Prostate gland (tissue), 2 donors: ENCODE results near the gene CCDC91. TPM values are rescaled to one million over a fixed set of nuclear protein-coding genes. Genes with fewer than 3 reads are reported as not detected.

Experiments used
- DNase-seq: peaks from one replicate; pipeline ENCODE4 v3.0.0-alpha.2; 2019; ENCODE audit warnings: low spot score
- H3K27ac ChIP-seq, 2 donors: fragments of 200-600 bp; sonication (generic); 2 replicates each; pipeline ENCODE4 v1.5.1; 2017 to 2019
- H3K27me3 ChIP-seq: fragments of 200-600 bp; sonication (generic); replicated peaks from 2 replicates; pipeline ENCODE4 v1.5.1; 2019; ENCODE audit not compliant: insufficient read depth
- H3K36me3 ChIP-seq, 2 donors: fragments of 200-600 bp; sonication (generic); 1 replicate in 1 of 2; 2 replicates in 1 of 2; pipeline versions ENCODE4 v1.5.1 to v1.8.1; 2017 to 2019
- H3K4me1 ChIP-seq: fragments of 200-600 bp; sonication (generic); replicated peaks from 2 replicates; pipeline ENCODE4 v1.5.1; 2019
- H3K4me3 ChIP-seq, 2 donors: fragments of 200-600 bp; sonication (generic); 2 replicates each; pipeline ENCODE4 v1.5.1; 2017 to 2019
- H3K9me3 ChIP-seq: fragments of 200-600 bp; sonication (generic); 2 replicates; pipeline ENCODE4 v1.5.1; 2017
- POLR2A ChIP-seq: fragments of 450-650 bp; IDR thresholded peaks from one replicate; pipeline ENCODE4 v1.6.1; 2016; ENCODE audit warnings: antibody characterized with exemption, mild to moderate bottlenecking
- POLR2AphosphoS5 ChIP-seq: sonication (generic); formaldehyde crosslinking; IDR thresholded peaks from one replicate; pipeline ENCODE4 v1.6.1; 2017; ENCODE audit warnings: antibody characterized with exemption
- WGBS: methylation state at CpG from one replicate; pipeline ENCODE4 v1.1.5; 2018; 5-methylcytosine and 5-hydroxymethylcytosine counted together
- intact Hi-C: fragments of 100-400 bp; cut with DNase I; formaldehyde crosslinking; loops from one replicate; pipeline ENCODE4 v1.14.2; 2022
- total RNA-seq, 2 donors: library from RNA; depleted of rRNA; stranded (reverse); fragments of >200 nt; gene quantifications; one replicate each; pipeline ENCODE4 v1.1.0, GENCODE V29; 2016
- TF ChIP-seq, protein P1 (sequence below), 4 experiments: fragments of 200-600 bp in 2 of 4; fragments of 450-650 bp in 2 of 4; sonication (generic) in 2 of 4; IDR thresholded peaks; 1 replicate in 3 of 4; 2 replicates in 1 of 4; pipeline ENCODE4 v1.5.1; 2016 to 2019; ENCODE audit warnings: antibody characterized with exemption in 4 of 4, mild to moderate bottlenecking in 2 of 4, moderate library complexity in 2 of 4

The CCDC91 gene, protein sequence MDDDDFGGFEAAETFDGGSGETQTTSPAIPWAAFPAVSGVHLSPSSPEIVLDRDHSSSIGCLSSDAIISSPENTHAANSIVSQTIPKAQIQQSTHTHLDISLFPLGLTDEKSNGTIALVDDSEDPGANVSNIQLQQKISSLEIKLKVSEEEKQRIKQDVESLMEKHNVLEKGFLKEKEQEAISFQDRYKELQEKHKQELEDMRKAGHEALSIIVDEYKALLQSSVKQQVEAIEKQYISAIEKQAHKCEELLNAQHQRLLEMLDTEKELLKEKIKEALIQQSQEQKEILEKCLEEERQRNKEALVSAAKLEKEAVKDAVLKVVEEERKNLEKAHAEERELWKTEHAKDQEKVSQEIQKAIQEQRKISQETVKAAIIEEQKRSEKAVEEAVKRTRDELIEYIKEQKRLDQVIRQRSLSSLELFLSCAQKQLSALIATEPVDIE
- total RNA-seq = 10 to 100 TPM; 25.3 to 42.4 TPM

DNA sequence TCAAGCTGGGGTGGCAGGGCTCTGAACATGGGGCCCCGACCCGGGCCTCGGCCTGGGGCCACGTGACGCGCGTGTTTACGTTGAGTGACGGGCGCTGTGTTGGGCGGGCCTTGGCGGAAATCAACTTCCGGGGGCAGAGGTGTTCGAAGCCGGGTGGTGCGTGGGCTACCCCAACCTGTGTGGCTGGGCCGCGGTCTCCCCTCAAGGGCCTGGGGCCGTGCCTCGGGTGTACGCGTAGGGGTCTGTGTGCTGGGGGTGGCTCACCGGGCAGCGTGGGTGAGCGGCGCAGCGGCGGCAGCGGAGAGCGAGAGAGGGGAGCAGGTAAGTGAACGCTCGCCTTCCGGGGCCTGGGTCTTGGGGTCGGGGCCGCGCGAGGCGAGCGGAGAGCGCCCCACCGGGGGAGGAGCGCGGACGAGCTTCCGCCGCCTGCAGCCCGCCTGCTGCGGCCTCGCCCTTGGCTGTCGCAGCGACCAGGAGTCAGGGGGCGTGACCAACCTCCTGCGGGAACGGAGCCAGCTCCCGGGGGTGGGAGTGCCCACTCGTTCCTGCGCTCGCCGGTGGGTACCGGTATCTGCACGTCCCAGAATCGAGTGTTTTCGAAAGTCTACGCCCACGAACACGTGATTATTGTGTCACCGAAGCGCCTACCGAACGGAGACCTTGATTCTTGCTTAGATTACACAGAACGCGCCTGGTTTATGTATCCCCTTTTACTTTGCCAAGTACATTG, at the start of gene CCDC91:
TSS of gene CCDC91 (plus strand) at position 136 of the 730 bp plus-strand sequence. CDS start 66,760 bp downstream, outside the sequence.
- H3K27ac ChIP-seq = peak within 1 kb of the TSS; percentile 95 to 96
- TF ChIP-seq POLR2AphosphoS5 (peak; percentile 66), POLR2A (peak; percentile 42)
- TF ChIP-seq, protein P1, sequence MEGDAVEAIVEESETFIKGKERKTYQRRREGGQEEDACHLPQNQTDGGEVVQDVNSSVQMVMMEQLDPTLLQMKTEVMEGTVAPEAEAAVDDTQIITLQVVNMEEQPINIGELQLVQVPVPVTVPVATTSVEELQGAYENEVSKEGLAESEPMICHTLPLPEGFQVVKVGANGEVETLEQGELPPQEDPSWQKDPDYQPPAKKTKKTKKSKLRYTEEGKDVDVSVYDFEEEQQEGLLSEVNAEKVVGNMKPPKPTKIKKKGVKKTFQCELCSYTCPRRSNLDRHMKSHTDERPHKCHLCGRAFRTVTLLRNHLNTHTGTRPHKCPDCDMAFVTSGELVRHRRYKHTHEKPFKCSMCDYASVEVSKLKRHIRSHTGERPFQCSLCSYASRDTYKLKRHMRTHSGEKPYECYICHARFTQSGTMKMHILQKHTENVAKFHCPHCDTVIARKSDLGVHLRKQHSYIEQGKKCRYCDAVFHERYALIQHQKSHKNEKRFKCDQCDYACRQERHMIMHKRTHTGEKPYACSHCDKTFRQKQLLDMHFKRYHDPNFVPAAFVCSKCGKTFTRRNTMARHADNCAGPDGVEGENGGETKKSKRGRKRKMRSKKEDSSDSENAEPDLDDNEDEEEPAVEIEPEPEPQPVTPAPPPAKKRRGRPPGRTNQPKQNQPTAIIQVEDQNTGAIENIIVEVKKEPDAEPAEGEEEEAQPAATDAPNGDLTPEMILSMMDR (IDR thresholded peaks at IDR 0.05) = peak in 2 of 4 experiments; percentile 13 to 22

DNA sequence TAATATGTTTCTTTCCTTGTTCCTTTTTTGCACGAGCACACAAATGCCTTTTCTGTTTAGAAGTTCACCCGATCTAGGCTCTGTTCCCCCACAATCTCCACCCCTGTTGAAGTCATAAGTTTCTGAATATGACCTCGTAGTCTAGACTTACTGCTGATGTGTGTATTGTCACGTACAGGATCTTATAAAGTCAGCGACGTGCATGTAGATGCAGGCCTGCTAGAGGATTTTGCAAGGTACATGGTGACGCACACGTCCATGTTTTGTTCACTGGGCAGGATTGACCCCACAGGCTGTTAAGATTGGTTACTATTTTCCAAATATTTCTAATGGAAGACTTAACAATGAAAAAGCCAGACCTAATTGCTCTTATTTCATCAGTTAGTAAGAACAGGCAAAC, 46.2 kb upstream of the CCDC91 start:
- no peaks in the 10 kb centered on the region for H3K27me3 ChIP-seq
- no peak for DNase-seq
- H3K4me3 ChIP-seq = no peak overlapping the region
- no peak for TF ChIP-seq POLR2AphosphoS5
- TF ChIP-seq POLR2A = no peak
- TF ChIP-seq, protein P1 (IDR thresholded peaks at IDR 0.05) = no peak
- H3K9me3 ChIP-seq = no peaks in the 10 kb centered on the region
- H3K4me1 ChIP-seq = no peaks in the 10 kb centered on the region
- 68% methylated on average over 8 of the region's 8 CpGs for WGBS
- H3K27ac ChIP-seq = no peak overlapping the region
- no peaks in the 10 kb centered on the region for H3K36me3 ChIP-seq
- intact Hi-C loops = no loop called here

More for the DNA sequence above, at the start of gene CCDC91:
- intact Hi-C loops = loop anchor here (5.0 kb wide), 1 partner anchor 37 kb away; no protein-coding TSS in a partner anchor
- no peaks in the 10 kb centered on the region for H3K9me3 ChIP-seq
- H3K4me1 ChIP-seq = no peaks in the 10 kb centered on the region
- peak; percentile 80 for DNase-seq
- no peaks in the 10 kb centered on the region for H3K27me3 ChIP-seq
- no peaks in the 10 kb centered on the region for H3K36me3 ChIP-seq
- WGBS = under 1% methylated on average over 39 of the region's 72 CpGs
- H3K4me3 ChIP-seq = peak within 1 kb of the TSS; percentile 82 to 87

DNA sequence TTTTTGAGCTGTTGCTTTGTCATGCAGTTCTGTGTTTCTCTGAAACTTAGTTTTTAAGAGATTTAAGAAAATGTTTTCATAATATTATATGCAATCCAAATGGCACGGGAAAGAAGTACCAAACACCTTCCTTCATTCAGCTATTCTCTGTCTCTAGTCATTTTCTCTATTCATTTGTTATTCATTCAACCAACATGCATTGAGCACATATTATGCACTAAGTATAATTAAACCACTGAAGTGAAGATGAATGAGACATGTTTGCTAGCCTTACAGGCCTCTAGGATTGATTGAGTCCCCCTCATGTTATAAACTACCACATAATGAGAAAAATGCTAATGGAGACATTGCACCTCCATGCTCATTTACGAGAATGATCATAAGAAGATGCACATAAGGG, 45.7 kb upstream of the CCDC91 start:
- Histone ChIP-seq H3K27ac (no peak overlapping the region), H3K27me3 (no peaks in the 10 kb centered on the region), H3K4me3 (no peak overlapping the region), H3K9me3 (no peaks in the 10 kb centered on the region), H3K36me3 (no peaks in the 10 kb centered on the region), H3K4me1 (no peaks in the 10 kb centered on the region)
- DNase-seq = no peak
- intact Hi-C loops = no loop called here
- TF ChIP-seq POLR2AphosphoS5 (no peak), POLR2A (no peak)
- TF ChIP-seq, protein P1 (IDR thresholded peaks at IDR 0.05) = no peak
- WGBS = 94% methylated on average over 2 of the region's 2 CpGs

DNA sequence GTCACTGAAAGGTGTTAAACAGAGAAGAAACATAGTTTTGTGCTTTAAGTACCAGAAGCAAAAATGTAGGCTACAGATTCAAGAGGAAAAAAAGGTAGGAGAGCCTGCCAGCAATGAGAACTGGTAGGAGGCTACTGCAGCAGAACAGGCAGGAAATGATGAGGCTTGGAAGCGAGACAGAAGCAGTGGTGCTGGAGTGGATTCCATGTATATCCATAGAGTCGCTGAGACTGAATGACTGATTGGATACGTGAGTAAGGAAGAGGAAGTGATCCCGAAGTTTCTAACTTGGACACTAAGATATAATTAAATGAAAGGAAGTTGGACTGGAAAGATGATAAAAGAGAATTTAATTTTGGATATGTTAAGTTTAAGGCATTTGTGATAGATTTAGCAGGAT, 45.0 kb upstream of the CCDC91 start:
- 91% methylated on average over 4 of the region's 4 CpGs for WGBS
- no peaks in the 10 kb centered on the region for H3K4me1 ChIP-seq
- H3K36me3 ChIP-seq = no peaks in the 10 kb centered on the region
- H3K9me3 ChIP-seq = no peaks in the 10 kb centered on the region
- intact Hi-C loops = no loop called here
- H3K4me3 ChIP-seq = no peak overlapping the region
- TF ChIP-seq POLR2AphosphoS5 = no peak
- TF ChIP-seq, protein P1 (IDR thresholded peaks at IDR 0.05) = no peak
- TF ChIP-seq POLR2A = no peak
- no peaks in the 10 kb centered on the region for H3K27me3 ChIP-seq
- no peak for DNase-seq
- no peak overlapping the region for H3K27ac ChIP-seq
